Ramos (cell line): Measurements from ENCODE around the gene PPM1H.

Experiments
- in situ Hi-C: fragments of 300-500 bp; cut with MboI; formaldehyde crosslinking; loops from one replicate; pipeline ENCODE4 v1.14.3; 2022; ENCODE audit warnings: low sequenced_read_pairs; ENCODE audit not compliant: unreplicated experiment

PPM1H gene

DNA sequence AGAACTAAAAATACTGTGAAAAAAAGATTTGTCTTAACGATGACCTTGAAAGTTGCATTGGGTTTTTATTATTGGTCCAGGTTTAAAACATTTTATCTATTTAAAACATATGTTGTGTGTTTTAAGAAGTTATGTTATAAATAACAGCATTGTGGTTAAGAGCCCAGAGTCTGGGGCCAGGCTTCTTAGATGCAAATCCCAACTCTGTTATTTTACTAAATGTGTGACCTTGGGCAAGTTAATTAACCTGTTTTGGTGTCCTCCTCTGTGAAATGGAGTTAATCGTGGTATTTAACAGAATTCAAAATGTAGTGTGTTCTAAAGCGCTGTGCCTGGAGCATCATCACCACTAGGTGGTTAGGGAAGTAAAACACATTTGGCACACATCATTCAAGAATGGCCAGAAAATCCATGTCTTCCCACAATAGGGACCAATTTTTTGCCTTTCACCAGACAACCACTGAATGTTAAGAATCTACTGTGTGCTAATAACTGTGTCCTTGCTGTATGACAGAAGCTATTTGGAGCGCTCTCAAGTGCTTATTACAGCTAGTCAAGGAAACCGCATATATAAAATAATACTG, 335.0 kb downstream of the PPM1H start:
- in situ Hi-C loops: no loop called here

- in situ Hi-C loops: no loop called here
These were observed 336.1 kb downstream of the PPM1H start for GRCh38 chr12:62598846-62599245.

- in situ Hi-C loops: no loop called here
These were observed 337.7 kb downstream of the PPM1H start for GRCh38 chr12:62597253-62597652.
